Prostate gland (tissue), 2 donors: ENCODE measurements around the gene PPM1J.
A peak's percentile ranks its signal among the peaks of the same experiment; 100 is the strongest.

ENCODE experiments used
- CTCF ChIP-seq, 4 experiments: fragments of 200-600 bp in 2 of 4; fragments of 450-650 bp in 2 of 4; sonication (generic) in 2 of 4; IDR thresholded peaks; 1 replicate in 3 of 4; 2 replicates in 1 of 4; pipeline ENCODE4 v1.5.1; 2016 to 2019; ENCODE audit warnings: antibody characterized with exemption in 4 of 4, mild to moderate bottlenecking in 2 of 4, moderate library complexity in 2 of 4
- POLR2A ChIP-seq: fragments of 450-650 bp; IDR thresholded peaks from one replicate; pipeline ENCODE4 v1.6.1; 2016; ENCODE audit warnings: antibody characterized with exemption, mild to moderate bottlenecking
- POLR2AphosphoS5 ChIP-seq: sonication (generic); formaldehyde crosslinking; IDR thresholded peaks from one replicate; pipeline ENCODE4 v1.6.1; 2017; ENCODE audit warnings: antibody characterized with exemption

DNA sequence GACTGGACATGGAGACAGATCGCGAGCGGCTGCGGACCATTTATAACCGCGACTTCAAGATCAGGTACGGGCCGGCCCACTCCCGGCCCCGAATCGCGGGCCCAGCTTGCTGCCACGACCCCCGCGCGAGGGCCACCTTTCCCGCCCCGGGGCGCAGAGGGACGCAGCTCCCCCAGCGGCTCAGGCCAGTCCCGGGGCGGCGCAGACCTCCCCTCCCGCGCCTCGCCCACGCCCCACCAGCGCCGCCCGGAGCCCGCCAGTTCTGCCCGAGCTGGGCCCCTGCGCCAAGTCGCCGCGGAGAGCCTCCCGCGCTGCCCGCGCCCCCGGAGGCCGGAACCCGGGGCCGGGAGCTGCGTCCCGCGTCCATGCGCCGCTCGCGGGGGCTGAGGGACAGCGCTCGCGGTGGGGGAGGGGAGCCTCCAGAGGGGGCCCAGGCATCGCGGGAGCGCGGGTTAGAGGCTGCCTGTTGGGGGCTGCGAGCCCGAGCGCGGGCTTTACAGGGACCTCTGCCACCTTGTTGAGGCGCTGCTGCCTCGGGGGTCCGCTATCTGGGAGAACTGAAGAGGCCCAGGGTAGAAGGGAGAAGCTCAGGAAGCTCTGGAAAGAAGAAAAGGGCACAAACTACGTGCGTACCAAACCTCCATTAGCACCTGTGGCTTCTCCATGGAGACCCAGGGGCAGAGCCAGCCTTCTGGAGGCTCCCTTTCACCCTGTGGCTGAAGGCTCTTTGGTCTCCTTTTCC is 40.0 kb downstream of the PPM1J start:
- TF ChIP-seq CTCF (IDR thresholded peaks at IDR 0.05) (peak in 1 of 4 experiments; percentile 27), POLR2A (no peak), POLR2AphosphoS5 (no peak)
